GM18909 (cell line): ENCODE measurements around the gene CHML.

ENCODE experiments used
- ATAC-seq: cut with Tn5 transposase; IDR thresholded peaks from one replicate; pipeline ENCODE4 v1.9.1; 2021; ENCODE audit warnings: mild to moderate bottlenecking; ENCODE audit not compliant: unreplicated experiment, poor library complexity

Gene CHML

GRCh38 chr1:241648159-241648558, 8.0 kb upstream of the CHML start:
- ATAC-seq = no peak

- ATAC-seq = no peak
These were observed 7.5 kb upstream of the CHML start for GRCh38 chr1:241647658-241648057.

GRCh38 chr1:241646201-241646600, 6.0 kb upstream of the CHML start:
- ATAC-seq = no peak

GRCh38 chr1:241645199-241645598, 5.0 kb upstream of the CHML start:
- ATAC-seq = no peak

- no peak for ATAC-seq
These were observed 4.1 kb upstream of the CHML start for GRCh38 chr1:241644259-241644658.

- ATAC-seq = no peak
These were observed 2.4 kb upstream of the CHML start for GRCh38 chr1:241642593-241642944.

- no peak for ATAC-seq
These were observed 1.8 kb upstream of the CHML start for GRCh38 chr1:241641773-241642592.

- ATAC-seq = no peak
These were observed 876 bp upstream of the CHML start for GRCh38 chr1:241640867-241641622.

- ATAC-seq = peak; percentile 56
These were observed 483 bp downstream of the CHML start for GRCh38 chr1:241639623-241640148.

GRCh38 chr1:241638909-241639622, 1.1 kb downstream of the CHML start:
- no peak for ATAC-seq

- no peak for ATAC-seq
These were observed 2.0 kb downstream of the CHML start for GRCh38 chr1:241638099-241638682.

GRCh38 chr1:241637604-241638003, 2.6 kb downstream of the CHML start:
- no peak for ATAC-seq

- ATAC-seq = no peak
These were observed 3.1 kb downstream of the CHML start for GRCh38 chr1:241637046-241637590.

GRCh38 chr1:241636291-241636690, 3.9 kb downstream of the CHML start:
- no peak for ATAC-seq

GRCh38 chr1:241635556-241636152, 4.5 kb downstream of the CHML start:
- ATAC-seq = no peak

GRCh38 chr1:241632987-241633386, 7.2 kb downstream of the CHML start:
- ATAC-seq = no peak

GRCh38 chr1:241631674-241632073, 8.5 kb downstream of the CHML start:
- no peak for ATAC-seq

GRCh38 chr1:241630899-241631298, 9.3 kb downstream of the CHML start:
- ATAC-seq = no peak

GRCh38 chr1:241630476-241630875, 9.7 kb downstream of the CHML start:
- no peak for ATAC-seq

GRCh38 chr1:241630005-241630404, 10.2 kb downstream of the CHML start:
- ATAC-seq = no peak
